HG02588 (cell line): ENCODE data around the gene CASS4.

Experiments used
- ATAC-seq: cut with Tn5 transposase; IDR thresholded peaks from one replicate; pipeline ENCODE4 v1.9.1; 2021; ENCODE audit warnings: mild to moderate bottlenecking, moderate library complexity; ENCODE audit not compliant: unreplicated experiment

The CASS4 gene

DNA sequence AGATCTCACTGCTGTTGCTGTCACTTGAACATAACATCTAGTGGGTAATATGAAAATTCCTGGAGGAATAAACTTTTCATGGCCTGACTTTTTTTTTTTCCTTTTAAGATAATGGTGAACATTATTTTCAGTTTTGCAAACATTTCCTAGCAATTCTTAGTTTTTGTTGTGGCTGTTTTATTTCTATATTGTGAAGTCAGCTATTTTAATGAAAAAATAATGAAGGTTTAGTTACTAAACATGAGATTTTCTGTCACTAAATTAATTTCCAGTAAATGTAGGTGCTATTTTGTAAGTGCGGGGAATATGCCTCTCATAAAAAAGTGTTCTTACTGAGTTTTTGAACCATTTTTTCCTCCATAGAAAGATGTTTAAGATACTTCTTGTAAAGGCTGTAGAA, 89.1 kb downstream of the CASS4 start:
- no peak for ATAC-seq

DNA sequence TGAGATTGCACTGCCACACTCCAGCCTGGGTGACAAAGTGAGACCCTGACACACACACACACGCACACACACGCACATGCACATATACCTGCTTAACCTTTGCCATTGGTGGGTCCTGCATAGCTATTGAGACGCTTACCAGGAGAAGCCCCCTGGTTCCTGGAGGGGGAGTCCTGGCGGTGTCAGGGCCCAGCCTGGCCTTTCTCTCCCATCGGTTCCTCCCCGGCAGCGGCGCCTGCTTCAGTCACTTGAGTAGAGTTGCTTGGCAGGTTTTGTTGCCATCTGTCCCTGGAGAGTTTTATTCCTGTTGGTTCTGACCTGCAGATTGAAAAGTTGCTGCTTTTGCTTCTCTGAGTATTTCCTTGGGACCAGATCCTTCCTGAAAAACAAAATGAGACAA, 91.9 kb downstream of the CASS4 start:
- no peak for ATAC-seq

DNA sequence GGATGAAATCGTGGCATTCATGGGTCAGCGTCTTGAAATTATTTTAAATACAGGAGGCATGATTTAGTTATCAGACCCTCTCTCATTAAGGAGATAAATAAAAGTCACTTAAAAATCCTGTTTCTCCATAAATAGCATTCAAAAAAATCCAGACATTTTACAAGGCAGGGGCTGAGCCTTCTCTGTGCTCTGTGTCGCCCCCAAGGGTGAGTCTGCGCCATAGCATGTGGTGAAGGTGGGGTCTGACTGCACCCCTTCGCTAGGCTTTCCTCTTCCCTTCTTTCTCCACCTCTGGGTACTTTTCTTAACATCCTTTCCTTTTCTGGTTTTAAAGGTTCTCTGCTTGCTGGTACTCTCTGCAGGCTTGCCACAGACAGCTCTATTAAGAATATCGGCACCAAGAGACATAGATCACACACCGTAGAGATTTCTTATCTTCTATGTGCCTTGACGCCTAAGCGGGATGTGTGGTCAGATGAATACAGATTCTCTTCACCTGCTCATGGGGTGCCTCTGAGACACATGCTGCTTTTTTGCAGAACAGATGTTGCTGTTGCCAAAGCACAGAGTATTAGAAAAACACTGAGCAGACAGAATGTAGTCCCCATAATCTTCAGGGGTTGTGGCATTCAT, 92.4 kb downstream of the CASS4 start:
- no peak for ATAC-seq

DNA sequence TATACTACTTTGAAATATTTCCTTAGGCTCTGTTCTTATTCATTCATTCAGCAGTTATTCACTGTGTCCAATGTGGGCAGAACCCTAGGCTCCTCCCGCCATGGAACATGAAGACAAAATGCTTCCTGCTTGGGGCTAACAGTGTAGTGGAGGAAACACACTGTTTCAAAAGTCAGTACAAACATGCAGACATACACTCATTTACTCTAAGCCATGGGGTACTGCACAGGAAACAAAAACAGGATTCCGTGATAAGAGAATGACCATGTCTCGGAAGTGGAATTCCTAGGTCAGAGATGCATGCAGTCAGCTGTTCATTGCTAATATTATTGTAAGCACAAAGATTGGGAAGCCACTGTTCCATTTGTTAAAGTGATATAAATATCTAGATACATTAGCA, 94.0 kb downstream of the CASS4 start:
- no peak for ATAC-seq
